NCI-H1930 (cell line): Measurements from ENCODE around the gene STARD5.
"Not testable (repeated sequence)": the region's sequence is repeated elsewhere in the genome, so short reads cannot be mapped to it uniquely, and the experiment has no call there.

Source experiments
- DNase-seq, 2 experiments: peaks; one replicate each; lab custom pipeline; 2025; lab: John Stamatoyannopoulos, UW

The STARD5 gene

DNA sequence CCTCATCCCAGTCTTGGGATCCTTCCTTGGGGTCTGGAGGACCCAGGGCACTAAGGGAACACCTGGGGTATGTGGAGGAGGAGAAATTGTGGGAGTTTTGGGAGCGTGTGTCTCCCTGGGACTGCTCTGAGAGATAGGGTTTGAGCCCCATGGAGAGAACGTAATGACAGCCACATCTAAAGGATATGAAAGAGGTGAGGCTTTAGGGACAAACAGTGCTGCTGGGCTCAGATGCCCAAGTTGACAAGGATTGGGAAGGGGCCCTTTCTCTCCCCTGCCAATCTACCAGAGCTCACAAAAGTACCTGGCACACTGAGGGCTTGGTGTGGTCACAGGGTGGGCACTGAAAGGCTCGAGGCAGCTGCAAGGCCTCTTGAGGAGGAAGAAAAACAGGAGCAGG lies 13.3 kb upstream of the STARD5 start:
- no peak for DNase-seq

DNA sequence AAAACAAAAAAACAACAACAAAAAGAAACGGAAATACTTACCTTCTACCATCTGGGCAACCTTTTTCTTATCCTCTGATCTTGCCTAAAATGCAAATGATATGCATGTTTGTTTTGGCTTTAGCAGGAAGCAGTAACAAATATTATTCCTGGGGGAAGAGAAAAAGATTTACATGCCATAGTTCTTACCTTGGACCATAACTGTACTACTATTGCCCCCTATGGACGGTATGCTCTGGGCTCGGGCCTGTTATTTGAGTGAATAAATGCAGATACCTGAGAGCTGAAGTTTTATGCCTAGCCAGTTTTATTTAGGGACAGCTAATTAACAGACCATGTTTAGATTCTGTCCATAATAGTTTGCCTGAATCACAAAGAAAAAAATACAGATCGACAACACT lies 12.6 kb upstream of the STARD5 start:
- no peak for DNase-seq

DNA sequence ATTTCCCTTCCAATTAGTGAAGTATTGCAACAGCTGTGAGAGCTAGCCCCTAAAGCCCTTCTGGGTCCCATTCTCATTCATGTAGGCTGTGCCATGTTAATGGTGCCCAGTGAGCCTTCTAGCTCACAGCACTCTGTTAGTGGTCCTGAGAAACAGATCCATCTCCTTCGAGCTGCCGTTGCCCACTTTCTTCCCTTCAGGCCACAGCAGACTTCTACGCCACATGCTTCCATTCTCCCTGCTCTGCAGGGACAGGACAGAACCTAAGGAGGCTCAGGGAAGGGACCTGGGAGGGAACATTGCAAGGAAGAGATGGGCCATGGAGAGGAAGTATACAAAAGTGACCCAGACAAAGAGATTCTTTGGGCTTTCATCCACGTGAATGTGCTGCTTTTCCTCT lies 11.7 kb upstream of the STARD5 start:
- DNase-seq = no peak

DNA sequence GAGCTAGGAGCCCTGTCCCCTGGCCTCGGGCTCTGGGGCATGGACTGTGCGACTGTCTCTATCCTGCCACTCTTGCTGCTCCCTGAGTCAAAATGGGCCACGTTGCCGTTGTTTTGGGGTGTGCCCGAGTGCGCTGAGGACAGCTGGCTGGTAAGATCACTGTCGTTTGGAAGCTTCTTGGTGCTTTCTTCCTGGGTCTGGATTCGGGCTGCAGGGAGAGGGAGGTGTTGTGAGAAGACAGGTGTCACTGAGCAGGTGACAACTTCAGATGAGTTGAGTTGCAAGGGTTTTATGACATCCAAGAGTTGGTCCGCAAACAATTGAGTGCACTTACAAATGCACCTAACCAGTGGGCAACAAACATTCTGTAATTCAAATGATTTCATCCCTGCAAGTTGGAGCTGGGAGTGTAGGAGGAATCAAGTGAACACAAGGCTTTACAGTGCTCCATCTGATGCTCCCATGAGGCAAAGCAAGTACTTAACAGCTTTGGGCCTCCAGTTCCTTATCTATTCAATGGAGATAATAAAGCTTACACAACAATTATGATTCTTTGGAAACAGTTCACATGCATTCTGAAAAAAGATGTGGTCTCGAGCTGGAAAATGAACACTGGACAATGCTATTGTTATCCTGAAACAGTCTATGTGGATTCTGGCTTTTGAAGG lies 11.0 kb upstream of the STARD5 start:
- DNase-seq = no peak

DNA sequence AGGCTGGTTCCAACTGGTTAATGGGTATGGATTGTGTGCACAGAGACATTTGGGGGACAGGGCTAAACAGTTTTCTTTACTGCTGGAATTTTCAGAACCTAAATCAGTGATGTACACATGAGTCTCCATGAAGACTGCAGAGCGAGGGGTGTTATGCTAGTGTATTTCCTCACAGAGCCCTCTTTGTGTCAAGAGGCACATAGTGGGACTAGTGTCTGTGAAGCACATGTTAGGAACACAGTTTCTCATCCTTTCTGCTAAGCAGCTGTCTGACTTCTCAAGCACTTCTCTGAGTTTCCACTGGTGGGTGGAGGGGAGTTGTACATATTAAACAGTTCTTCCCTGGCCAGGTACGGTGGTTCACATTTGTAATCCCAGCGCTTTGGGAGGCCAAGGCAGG lies 9.4 kb upstream of the STARD5 start:
- DNase-seq = no peak

DNA sequence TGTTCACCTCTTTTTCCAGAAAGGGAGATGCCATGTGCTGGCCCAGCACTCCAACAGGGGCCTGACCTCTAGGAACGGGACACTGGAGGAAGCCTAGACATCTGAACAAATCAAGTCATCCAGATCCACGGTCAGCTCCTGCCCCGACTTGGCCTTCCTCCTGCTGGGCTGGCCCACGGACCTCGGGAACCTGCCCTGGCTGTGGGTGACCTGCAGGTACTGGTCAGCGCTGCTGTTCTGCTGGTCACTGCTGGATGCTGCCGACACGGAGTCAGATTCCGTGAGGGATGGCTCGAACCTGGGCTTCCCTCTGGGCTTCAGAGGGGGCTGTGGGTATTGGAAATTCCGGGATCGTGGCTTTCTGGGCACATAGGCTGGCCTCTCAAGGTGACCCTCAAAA lies 8.4 kb upstream of the STARD5 start:
- no peak for DNase-seq

DNA sequence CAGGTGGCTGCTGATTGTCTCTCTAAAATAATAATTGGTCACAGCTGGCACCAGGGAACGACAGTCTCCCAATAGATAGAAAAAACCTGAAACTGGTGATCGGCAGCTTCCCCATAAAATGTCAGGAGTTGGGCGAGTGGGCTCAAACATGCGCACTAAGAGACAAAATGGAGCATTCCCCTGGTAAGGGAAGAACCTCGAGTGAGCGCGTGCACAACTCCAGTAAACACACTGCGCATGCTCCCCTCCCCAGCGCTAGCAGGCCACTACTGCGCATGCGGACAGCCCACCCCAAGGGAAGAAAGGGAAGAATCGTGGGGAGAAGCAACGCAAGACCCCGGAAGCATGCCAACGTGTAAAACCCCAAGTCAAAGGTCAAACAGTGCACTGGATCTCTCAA lies 7.7 kb upstream of the STARD5 start:
- DNase-seq = no peak

DNA sequence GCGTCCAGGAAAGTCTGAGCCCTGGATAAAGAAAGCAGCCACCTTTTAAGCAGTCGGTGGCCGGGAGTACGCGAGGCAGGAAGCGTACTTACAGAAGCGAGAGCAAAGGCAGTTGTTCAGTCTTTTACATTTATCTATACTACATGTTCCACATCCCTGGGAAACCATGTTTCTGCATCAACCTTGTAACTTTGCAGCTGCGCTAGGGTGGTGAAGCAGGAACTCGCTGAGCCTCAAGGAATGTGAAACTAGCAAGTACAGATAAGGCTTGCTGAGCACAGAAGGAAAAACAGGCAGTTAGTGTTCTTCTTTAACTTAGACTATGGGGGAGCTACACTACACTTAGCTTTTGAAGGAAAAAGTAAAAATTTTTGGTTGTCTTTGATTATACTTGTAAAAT lies 7.2 kb upstream of the STARD5 start:
- not testable (repeated sequence) for DNase-seq

DNA sequence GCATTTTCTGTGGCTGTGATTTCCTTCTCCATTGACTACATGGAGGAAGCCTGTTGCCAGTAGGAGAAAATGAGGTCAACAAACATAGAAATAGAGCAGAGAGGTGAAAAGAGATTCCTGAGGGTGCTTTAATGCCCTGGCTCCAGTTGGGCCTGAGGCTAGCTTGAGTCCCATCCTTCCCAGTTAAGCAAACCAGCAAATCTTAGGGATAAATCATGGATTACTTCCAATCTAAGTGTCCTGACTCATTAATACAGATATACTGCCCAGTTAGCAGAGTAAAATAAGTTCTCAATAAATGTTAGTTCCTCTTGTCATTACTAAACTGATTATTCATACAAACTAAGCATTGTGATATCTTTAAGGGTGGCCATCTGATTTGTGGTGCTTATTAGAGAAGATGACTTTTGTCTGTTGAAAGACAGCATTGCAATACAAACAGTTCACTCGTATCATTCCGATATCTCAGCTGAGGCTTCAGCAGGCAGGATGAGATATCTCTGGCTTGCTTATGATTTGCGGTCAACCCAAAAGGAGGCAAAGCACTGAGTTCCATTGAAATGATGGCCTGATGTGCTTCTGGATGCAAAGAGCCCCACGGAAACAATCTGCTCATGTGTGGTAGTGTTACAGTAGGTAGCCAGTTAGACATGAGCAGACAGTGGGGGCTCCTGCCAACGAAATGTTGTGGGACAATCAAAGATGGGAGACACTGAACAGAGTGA lies 6.6 kb upstream of the STARD5 start:
- no peak for DNase-seq

DNA sequence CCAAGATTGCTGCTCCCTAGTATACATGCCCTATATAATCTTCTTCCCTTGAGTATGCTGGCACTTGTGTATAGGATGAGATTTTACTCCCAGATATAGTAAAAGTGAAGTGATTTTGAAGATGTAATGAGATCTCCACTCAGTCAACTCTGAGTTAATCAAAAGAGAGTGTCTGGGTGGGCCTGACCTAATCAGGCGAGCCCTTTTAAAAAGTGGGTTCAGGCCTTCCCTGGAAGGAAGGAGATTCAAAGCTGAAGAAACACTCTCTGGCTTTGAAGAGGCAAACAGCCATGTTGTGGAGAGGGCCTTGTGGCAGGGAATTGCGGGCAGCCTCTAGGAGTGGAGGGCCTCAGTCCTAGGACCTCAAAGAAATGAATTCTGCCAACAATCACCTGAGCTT lies 5.5 kb upstream of the STARD5 start:
- no peak for DNase-seq

DNA sequence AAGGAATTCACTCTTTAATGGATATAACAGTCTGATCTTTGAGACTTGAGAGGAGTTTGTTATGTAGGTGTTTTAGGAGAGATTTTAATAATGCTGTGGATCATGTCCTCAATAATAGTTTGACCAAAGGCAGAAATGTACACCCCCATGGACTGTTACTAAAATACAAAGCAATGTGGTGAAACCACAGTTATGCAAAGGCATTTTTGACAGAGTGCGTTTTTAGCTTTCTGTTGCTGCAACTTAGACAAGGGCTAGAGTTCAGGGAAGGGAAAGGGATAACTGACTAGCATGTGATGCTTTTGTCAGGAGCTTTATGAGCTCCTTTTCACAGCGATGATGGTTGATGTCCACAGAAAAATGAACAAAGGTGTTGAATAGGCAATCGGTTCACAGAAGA lies 3.6 kb upstream of the STARD5 start:
- DNase-seq = no peak

DNA sequence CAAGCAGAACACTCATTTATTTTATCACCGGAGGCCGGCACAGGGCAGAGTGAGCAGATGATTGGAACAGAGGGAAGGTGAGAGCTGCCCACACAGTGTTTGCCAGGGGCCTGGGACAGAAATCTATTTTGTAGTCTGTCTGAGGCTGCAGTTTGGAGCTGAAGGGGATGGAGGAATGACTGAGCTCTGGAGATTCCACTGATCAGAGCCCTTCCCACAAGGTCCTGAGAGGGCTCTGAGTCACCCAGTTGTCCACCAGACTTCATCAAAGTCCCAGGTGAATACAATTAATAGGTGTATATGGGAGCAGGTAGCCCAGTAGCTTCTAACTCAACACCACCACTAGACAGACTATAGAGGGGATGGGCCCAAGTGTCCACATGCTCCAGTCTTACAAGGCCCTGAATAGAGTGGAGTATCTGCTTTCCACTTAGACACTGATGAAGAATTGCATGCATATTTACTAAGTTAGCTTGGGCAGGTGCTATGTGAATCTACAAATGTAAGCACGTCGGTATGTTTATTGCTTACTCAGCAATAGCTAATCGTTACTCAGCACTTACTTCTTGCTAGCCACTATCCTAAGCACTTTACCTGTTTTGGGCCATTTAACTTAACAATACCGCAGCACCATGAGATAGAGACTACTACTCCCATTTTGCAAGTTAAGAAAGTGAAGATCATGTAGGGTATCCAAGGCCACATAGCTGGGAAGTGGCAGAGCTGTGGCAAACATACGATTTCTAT lies 2.7 kb upstream of the STARD5 start:
- no peak for DNase-seq

DNA sequence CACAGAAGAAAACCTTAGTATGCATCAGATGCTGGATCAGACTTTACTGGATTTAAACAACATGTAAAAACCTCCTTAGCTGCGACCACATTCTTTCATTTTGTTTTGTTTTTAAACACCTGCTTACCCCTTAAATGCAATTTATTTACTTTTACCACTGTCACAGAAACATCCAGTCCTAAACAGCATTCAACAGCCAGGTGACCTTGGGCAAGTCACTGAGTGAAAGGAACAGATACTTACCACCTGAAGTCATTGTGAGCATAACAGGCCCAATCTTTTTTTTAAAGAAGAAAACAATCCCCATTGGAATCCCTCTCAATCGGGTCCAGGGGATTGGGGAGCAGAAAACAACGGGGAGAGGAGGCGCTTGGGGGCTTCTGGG lies 390 bp downstream of the STARD5 start:
- no peak for DNase-seq

DNA sequence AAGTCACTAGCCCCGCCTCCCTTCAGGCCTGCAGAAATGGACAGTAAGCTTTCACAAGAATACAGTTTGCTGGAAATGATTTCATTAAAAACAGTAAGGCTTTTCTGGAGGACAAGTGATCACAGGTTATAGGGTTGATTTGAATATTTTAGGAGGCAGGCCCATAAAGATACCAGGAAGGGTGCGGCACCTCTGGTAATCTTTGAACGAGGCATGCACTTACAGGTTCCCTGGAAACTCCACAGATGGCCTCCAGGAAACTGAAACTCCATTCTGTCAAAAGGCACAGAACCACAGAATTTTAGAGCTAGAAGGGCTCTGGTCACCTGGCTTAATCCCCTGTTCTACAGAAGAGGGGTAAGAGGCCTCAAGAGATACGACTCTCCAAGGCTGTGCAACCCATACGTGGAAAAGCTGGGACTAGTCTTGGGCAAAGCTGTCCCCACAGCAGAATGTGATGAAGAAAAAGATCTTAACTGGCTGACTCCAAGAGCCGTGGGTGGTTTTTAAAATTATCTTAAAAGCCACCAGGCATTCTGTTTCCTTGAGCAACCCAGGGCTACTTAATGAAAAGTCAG lies 1.2 kb downstream of the STARD5 start:
- DNase-seq = no peak

DNA sequence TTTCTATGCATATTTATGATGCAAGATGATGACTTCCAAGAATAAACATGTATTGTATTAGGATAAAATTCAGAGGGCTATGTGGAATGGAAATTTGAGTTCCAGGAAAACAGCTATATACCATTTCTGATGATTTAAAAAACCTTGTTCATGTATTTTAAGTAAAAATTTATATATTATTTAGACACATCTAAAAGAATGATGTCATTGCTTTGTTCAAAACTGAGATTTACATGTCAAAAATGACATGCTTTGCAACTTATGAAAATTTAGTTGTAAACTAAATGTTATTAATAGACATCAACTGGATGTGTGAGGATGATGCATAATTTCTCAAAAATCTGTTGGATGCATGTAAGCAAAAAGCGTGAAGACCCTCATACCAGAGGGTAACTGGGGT lies 2.3 kb downstream of the STARD5 start:
- DNase-seq = no peak

DNA sequence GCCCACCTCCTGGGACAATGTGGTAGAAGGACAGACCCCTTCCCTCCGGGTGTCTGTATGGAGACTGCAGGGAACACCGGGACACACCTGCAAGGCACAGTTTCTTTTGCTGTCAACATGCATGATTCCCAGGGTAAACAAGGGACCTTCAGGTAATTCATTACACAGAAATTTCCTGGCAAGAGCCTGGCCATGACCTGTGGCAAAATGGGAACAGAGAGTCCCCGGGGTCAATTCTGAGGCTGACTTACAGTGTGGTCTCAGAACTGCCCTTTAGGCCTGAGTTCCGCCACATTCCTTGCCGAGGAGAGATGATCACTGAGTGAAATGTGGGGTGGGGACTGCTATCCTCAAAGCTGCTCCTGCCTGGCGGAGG lies 6.3 kb downstream of the STARD5 start:
- DNase-seq = no peak

DNA sequence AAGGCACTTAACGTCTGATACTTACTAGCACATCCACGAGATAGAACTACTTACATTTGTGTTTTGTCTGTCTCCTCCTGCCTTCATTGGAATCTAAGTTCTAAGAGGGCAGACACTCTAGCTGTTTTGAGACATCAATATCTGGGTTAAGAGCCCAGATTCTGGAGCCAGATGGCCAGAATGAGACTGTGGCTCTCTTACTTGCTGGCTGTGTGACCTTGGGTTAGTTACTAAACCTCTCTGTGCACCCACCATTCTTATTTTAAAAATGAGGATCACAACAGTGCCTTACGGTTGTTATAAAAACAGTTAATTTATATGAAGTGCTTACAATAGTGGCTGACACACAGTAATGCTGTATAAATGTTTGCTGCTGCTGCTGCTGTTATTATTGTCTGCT lies 7.7 kb downstream of the STARD5 start:
- no peak for DNase-seq

DNA sequence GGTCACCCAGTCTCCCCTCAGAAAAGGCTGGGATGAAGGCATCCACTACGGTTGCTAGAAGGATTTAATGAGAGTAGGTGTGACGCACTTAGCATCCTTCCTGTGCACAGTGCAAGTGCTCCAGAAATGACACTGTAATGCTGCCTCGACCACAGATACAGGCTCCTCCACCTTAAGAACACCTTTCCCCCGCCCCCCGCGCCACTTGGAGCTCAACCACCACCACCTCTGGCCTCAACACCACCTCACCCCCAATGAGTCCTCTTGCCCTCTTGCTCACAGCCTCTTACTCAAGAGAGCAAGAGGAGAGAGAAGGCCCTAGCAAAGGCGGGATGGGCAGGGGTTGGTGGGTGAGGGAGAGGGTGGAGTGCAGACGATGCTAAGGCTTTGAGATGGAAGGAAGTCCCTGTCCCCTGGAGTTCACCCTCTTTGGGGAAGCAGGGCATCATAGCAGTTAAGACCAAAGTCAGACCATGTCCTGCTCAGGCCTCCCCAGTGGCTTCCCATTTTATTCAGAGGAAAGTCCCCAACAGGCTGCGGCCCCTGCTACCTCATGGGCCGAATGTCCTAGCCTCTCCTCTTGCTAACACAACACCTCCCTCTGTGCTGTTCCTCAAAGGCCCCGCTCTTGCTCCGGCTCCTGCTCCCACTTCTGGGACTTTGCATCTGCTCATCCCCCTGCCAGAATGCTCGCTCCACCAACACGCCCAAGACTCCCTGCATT lies 8.3 kb downstream of the STARD5 start:
- no peak for DNase-seq

DNA sequence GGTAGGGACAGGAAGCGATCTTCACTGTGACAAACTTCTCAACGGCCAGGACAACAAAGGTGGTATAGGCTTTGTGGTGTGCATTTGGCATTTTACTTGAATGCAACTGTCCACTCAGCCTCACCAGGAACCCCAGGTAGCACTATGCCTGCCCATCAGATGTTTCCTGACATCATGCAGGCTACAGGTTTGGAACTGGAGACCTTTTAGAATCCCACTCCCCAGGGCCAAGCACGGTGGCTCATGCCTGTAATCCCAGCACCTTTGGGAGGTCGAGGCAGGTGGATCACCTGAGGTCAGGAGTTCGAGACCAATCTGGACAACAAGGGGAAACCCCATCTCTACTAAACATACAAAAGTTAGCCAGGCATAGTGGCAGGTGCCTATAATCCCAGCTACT lies 9.6 kb downstream of the STARD5 start:
- DNase-seq = no peak

DNA sequence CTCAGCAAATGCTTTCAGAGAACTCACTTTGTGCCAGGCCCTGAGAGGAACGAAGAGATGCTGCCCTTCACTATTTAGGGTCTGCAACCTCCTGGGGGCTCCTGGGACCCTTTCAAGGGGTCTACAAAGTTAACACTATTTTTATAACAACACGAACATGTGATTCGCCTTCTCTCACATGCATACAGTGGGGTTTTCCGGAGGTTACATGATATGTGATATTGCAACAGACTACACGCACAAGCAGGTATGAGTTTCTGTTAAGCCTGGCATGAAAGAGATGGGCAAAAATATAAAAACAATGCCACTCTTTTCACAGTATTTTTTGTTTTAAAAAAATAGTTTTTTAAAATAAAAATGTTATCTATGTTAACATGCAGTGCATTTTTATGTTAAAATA lies 10.3 kb downstream of the STARD5 start:
- no peak for DNase-seq

DNA sequence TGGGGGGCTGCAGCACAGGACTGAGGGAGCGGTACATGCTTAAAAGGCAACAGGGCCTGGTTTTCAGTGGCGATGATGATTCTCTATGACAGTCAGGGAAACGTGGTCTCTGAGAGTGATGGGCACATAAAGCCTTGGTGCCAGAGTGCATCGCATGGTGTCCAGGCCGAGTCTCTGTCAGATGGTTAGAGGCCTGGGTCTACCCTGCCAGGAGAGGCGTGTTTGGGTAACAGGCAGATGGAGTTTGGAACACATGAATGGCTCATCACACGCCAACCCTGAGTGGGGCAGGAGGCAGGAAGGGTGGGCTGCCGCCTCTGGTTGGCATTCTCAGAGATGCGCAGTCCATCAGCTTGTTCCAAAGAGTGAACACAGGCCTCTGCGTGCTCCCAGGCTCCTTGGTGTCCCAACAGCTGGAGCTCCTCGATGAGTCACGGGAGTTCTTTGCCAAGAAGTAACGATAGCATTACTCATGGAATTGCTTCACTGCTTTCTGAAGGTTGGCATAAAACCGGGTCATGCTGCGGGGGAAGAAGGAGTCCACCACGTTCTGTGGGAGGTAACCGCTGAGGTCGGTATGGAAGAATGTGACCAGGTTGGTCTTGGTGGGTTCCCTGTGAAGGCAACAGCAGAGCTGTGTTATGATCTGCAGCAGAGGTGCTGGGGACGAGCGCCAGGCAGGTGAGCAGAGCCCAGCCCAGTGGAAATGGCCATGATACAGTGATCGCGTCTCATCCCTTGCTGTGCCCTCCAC lies 11.0 kb downstream of the STARD5 start:
- DNase-seq = no peak
